Spleen (tissue), 11 donors: ENCODE measurements around the gene HMOX2. TPM values are rescaled to one million over a fixed set of nuclear protein-coding genes. Genes with fewer than 3 reads are reported as not detected.
A peak's percentile ranks its signal among the peaks of the same experiment; 100 is the strongest.

Experiments used
- DNase-seq: peaks from one replicate; pipeline ENCODE4 v3.0.0-alpha.2; 2020
- H3K27ac ChIP-seq, 8 donors: fragments of 200-600 bp; sonication (generic) in 7 of 8; 1 replicate in 4 of 8; 2 replicates in 4 of 8; pipeline versions ENCODE4 v1.5.0 to v1.8.0; 2016 to 2021; ENCODE audit warnings: inconsistent platforms in 4 of 8, mild to moderate bottlenecking in 4 of 8, moderate library complexity in 1 of 8
- H3K27me3 ChIP-seq, 7 donors: fragments of 200-600 bp; sonication (generic) in 6 of 7; replicated peaks in 1 of 7; 1 replicate in 4 of 7; 2 replicates in 3 of 7; pipeline versions ENCODE4 v1.5.0 to v1.8.0; 2016 to 2021; ENCODE audit warnings: inconsistent platforms in 3 of 7, mild to moderate bottlenecking in 1 of 7
- H3K36me3 ChIP-seq, 6 donors: fragments of 200-600 bp; sonication (generic) in 5 of 6; 1 replicate in 4 of 6; 2 replicates in 2 of 6; pipeline versions ENCODE4 v1.5.0 to v1.8.0; 2016 to 2021; ENCODE audit warnings: inconsistent platforms in 2 of 6
- H3K4me1 ChIP-seq, 6 donors: fragments of 200-600 bp; sonication (generic) in 5 of 6; 1 replicate in 3 of 6; 2 replicates in 3 of 6; pipeline versions ENCODE4 v1.5.0 to v1.8.0; 2016 to 2021; ENCODE audit warnings: inconsistent platforms in 3 of 6
- H3K4me3 ChIP-seq, 8 donors: fragments of 200-600 bp; sonication (generic) in 7 of 8; 1 replicate in 4 of 8; 2 replicates in 4 of 8; pipeline versions ENCODE4 v1.5.0 to v1.8.0; 2016 to 2021; ENCODE audit warnings: inconsistent platforms in 4 of 8, mild to moderate bottlenecking in 4 of 8, moderate library complexity in 2 of 8
- H3K9me3 ChIP-seq, 8 donors: fragments of 200-600 bp; sonication (generic) in 7 of 8; 1 replicate in 4 of 8; 2 replicates in 4 of 8; pipeline versions ENCODE4 v1.5.0 to v1.8.0; 2016 to 2021; ENCODE audit warnings: inconsistent platforms in 4 of 8
- CTCF ChIP-seq, 11 experiments: fragments of 200-600 bp in 7 of 11; fragments of 450-650 bp in 4 of 11; sonication (generic) in 4 of 11; IDR thresholded peaks in 8 of 11; conservative IDR thresholded peaks in 3 of 11; 1 replicate in 7 of 11; 2 replicates in 4 of 11; pipeline versions ENCODE4 v1.4.0 to v1.8.0; 2016 to 2021; ENCODE audit warnings: antibody characterized with exemption in 11 of 11, inconsistent platforms in 4 of 11, mild to moderate bottlenecking in 1 of 11
- POLR2A ChIP-seq, 3 donors: fragments of 450-650 bp; IDR thresholded peaks; one replicate each; pipeline ENCODE4 v1.5.1; 2017; ENCODE audit warnings: antibody characterized with exemption in 3 of 3, mild to moderate bottlenecking in 1 of 3
- POLR2AphosphoS5 ChIP-seq, 3 donors: sonication (generic); formaldehyde crosslinking; IDR thresholded peaks; one replicate each; pipeline ENCODE4 v1.5.1; 2017; ENCODE audit warnings: antibody characterized with exemption in 3 of 3
- WGBS, 5 donors: extraction: QIAGEN DNeasy Blood & Tissue Kit in 3 of 5; methylation state at CpG; one replicate each; pipeline versions ENCODE4 v1.1.5 to v1.1.7; 2013 to 2018; 5-methylcytosine and 5-hydroxymethylcytosine counted together
- intact Hi-C: fragments of 100-400 bp; cut with DNase I; formaldehyde crosslinking; loops from one replicate; pipeline ENCODE4 v1.15.0; 2023; ENCODE audit warnings: low total_unique reads
- polyA plus RNA-seq, 3 donors: library from polyadenylated mRNA; stranded (reverse); fragments of 200-250 nt; gene quantifications; one replicate each; pipeline ENCODE4 v1.2.1, GENCODE V29; 2013
- total RNA-seq, 7 donors: library from RNA; depleted of rRNA in 3 of 7; stranded (reverse); fragments of >200 nt in 3 of 7; fragmentation: NEBNext Ultra II Directional in 4 of 7; extraction: Animal tissue kit (Norgen Biotek cat#: 25700) in 4 of 7; gene quantifications; one replicate each; pipeline versions ENCODE4 v1.1.0 to v1.2.1, GENCODE V29; 2016 to 2021
- donor health status: healthy with polysubstance abuse.
- donor health status: DM: no; HTN: no; CAD: no; lungs with moderate emphysema.
- donor health status: DM: no; HTN: no; CAD: no.
- donor health status: Bipolar disorder and iron deficiency.
- donor health status: healthy.
- donor health status: DM: no; HTN: no; CAD: no.
- donor health status: DM: yes; HTN: yes; CAD: no.

HMOX2 gene
- total and polyA plus RNA-seq, 10 donors, result 26.6 to 73.8 (median 53.3) TPM

- H3K27me3 ChIP-seq, result no peaks in the 10 kb centered on the region
- intact Hi-C loops, result no loop called here
- no peak for TF ChIP-seq POLR2A (IDR thresholded peaks at IDR 0.05)
- TF ChIP-seq POLR2AphosphoS5 (IDR thresholded peaks at IDR 0.05), result no peak
- TF ChIP-seq CTCF (IDR thresholded peaks at IDR 0.05 in 8 of 11, conservative IDR thresholded peaks at IDR 0.05 in 3 of 11), result no peak
- H3K36me3 ChIP-seq, result peaks cover 3 to 66% (median 10%) of the 10 kb centered on the region in 6 donors
- H3K4me3 ChIP-seq, result no peak overlapping the region
- DNase-seq, result no peak
- 95 to 98% (median 96%) methylated on average over 2 of the region's 2 CpGs for WGBS, 5 donors
- H3K9me3 ChIP-seq, result no peaks in the 10 kb centered on the region
- peaks cover 0 to 63% (median 15%) of the 10 kb centered on the region in 6 donors for H3K4me1 ChIP-seq
- H3K27ac ChIP-seq, result peak overlapping the region in 3 of 8 donors; percentile 11 to 63 (median 16)
Measured at GRCh38 chr16:4495766-4496165, 19.6 kb downstream of the HMOX2 start.

GRCh38 chr16:4496305-4496704 lies 20.1 kb downstream of the HMOX2 start:
- no peak overlapping the region for H3K27ac ChIP-seq
- intact Hi-C loops, result no loop called here
- H3K4me3 ChIP-seq, result no peak overlapping the region
- H3K36me3 ChIP-seq, result peaks cover under 1 to 60% (median 10%) of the 10 kb centered on the region in 6 donors
- WGBS, 5 donors, result 89 to 96% (median 92%) methylated on average over 4 of the region's 4 CpGs
- TF ChIP-seq POLR2A (IDR thresholded peaks at IDR 0.05) (no peak), POLR2AphosphoS5 (IDR thresholded peaks at IDR 0.05) (no peak), CTCF (IDR thresholded peaks at IDR 0.05 in 8 of 11, conservative IDR thresholded peaks at IDR 0.05 in 3 of 11) (no peak)
- no peaks in the 10 kb centered on the region for H3K9me3 ChIP-seq
- peaks cover 0 to 64% (median 15%) of the 10 kb centered on the region in 6 donors for H3K4me1 ChIP-seq
- no peak for DNase-seq
- no peaks in the 10 kb centered on the region for H3K27me3 ChIP-seq

GRCh38 chr16:4498546-4499195 lies 22.5 kb downstream of the HMOX2 start:
- Histone ChIP-seq H3K4me3 (no peak overlapping the region), H3K27ac (no peak overlapping the region), H3K36me3 (peaks cover 0 to 49% (median 10%) of the 10 kb centered on the region in 6 donors), H3K9me3 (no peaks in the 10 kb centered on the region), H3K4me1 (peaks cover 0 to 76% (median 25%) of the 10 kb centered on the region in 6 donors), H3K27me3 (no peaks in the 10 kb centered on the region)
- TF ChIP-seq POLR2AphosphoS5 (IDR thresholded peaks at IDR 0.05) (no peak), CTCF (IDR thresholded peaks at IDR 0.05 in 8 of 11, conservative IDR thresholded peaks at IDR 0.05 in 3 of 11) (no peak), POLR2A (IDR thresholded peaks at IDR 0.05) (no peak)
- intact Hi-C loops, result no loop called here
- DNase-seq, result no peak
- WGBS, 5 donors, result 85 to 93% (median 90%) methylated on average over 8 of the region's 8 CpGs

- peaks cover 4 to 76% (median 27%) of the 10 kb centered on the region in 6 donors for H3K4me1 ChIP-seq
- peaks cover 0 to 47% (median 10%) of the 10 kb centered on the region in 6 donors for H3K36me3 ChIP-seq
- H3K27ac ChIP-seq, result no peak overlapping the region
- no peak for TF ChIP-seq POLR2AphosphoS5 (IDR thresholded peaks at IDR 0.05)
- TF ChIP-seq CTCF (IDR thresholded peaks at IDR 0.05 in 8 of 11, conservative IDR thresholded peaks at IDR 0.05 in 3 of 11), result no peak
- no peak for TF ChIP-seq POLR2A (IDR thresholded peaks at IDR 0.05)
- 93 to 98% (median 94%) methylated on average over 4 of the region's 4 CpGs for WGBS, 5 donors
- no peaks in the 10 kb centered on the region for H3K9me3 ChIP-seq
- DNase-seq, result no peak
- intact Hi-C loops, result no loop called here
- no peak overlapping the region for H3K4me3 ChIP-seq
- no peaks in the 10 kb centered on the region for H3K27me3 ChIP-seq
Measured at GRCh38 chr16:4499196-4499555, 23.0 kb downstream of the HMOX2 start.
